ENCODE measurements around the gene AURKA.

Gene AURKA

GRCh38 chr20:56433880-56434255, 41.9 kb upstream of the AURKA start:
- TF ChIP-seq, protein P1, sequence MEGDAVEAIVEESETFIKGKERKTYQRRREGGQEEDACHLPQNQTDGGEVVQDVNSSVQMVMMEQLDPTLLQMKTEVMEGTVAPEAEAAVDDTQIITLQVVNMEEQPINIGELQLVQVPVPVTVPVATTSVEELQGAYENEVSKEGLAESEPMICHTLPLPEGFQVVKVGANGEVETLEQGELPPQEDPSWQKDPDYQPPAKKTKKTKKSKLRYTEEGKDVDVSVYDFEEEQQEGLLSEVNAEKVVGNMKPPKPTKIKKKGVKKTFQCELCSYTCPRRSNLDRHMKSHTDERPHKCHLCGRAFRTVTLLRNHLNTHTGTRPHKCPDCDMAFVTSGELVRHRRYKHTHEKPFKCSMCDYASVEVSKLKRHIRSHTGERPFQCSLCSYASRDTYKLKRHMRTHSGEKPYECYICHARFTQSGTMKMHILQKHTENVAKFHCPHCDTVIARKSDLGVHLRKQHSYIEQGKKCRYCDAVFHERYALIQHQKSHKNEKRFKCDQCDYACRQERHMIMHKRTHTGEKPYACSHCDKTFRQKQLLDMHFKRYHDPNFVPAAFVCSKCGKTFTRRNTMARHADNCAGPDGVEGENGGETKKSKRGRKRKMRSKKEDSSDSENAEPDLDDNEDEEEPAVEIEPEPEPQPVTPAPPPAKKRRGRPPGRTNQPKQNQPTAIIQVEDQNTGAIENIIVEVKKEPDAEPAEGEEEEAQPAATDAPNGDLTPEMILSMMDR (IDR thresholded peaks at IDR 0.05; ENCODE audit: insufficient read depth, low read length, missing control alignments) = no peak
- no peak overlapping the region for H3K4me3 ChIP-seq (ENCODE audit: low read depth, low read length)
- ChIA-PET POLR2A (interaction anchor here (1.2 kb wide), 1 partner anchor 22 kb away, joined by 4 read pairs; the partner anchor contains the start of gene CASS4), CTCF (interaction anchor here (1.0 to 1.5 kb wide), 3 partner anchors 13 to 30 kb away, joined by 3 read pairs; no protein-coding TSS in a partner anchor)
- no peak for DNase-seq (ENCODE audit: low read depth, low spot score)

DNA sequence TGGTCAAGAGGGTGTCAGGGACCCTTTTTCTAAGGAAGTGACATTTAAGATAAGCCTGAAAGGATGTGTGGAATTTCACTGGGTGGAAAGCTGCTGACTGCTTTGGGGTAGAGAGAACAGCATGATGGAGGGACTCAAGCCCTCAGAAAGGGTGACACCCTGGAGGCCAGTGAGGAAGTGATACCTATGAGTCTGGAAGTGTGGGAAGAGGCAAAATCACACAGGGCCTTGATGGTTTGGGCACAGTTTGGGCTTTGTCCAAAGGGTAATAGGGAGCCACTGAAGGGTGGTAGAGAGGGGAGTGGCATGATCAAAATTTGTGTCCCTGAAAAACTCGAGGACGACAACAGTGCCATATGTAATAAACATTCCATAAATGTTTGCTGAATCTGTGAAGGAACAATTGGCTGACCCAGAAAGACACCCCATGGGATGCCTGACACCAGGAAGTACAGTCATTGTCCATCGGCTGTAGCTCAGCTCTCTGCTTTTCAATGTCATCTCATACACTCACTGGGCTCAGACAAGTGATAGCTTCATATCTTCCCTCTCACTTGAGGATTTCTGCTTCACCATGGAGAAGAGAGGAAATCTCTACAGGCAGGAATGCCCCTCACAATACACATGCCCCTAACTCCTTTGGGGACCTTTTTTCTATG, 41.3 kb upstream of the AURKA start:
- ChIA-PET POLR2A (interaction anchor here (1.2 kb wide), 1 partner anchor 21 kb away, joined by 4 read pairs; the partner anchor contains the start of gene CASS4), CTCF (interaction anchor here (1.0 to 1.3 kb wide), 2 partner anchors 12 to 28 kb away, joined by 3 read pairs; no protein-coding TSS in a partner anchor)
- TF ChIP-seq, protein P1 (IDR thresholded peaks at IDR 0.05; ENCODE audit: insufficient read depth, low read length, missing control alignments) = no peak
- H3K4me3 ChIP-seq (ENCODE audit: low read depth, low read length) = no peak overlapping the region
- DNase-seq (ENCODE audit: low read depth, low spot score) = no peak

- TF ChIP-seq, protein P1 (IDR thresholded peaks at IDR 0.05; ENCODE audit: insufficient read depth, low read length, missing control alignments) = no peak
- ChIA-PET POLR2A (no interaction called here), CTCF (no interaction called here)
- no peak overlapping the region for H3K4me3 ChIP-seq (ENCODE audit: low read depth, low read length)
- DNase-seq (ENCODE audit: low read depth, low spot score) = no peak
Measured at GRCh38 chr20:56431471-56431870, 39.5 kb upstream of the AURKA start.

DNA sequence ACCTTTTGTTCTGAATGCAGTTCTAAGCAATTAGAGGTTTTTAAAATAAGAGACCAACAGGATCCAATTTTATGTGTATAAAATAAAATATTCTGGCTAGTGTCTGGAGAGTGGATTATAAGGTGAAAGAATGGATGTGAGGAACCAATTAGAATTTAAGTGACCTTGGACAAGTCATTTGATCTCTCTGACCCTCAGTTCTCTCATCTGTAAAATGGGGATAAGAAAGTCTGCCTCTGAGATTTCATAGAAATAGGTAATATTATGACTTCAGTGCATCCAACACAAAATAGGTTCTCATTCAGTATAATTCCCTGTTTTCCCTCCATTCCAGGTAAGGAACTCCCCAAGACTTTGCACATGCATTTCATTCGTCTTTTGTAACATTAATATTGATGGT, 38.9 kb upstream of the AURKA start:
- TF ChIP-seq, protein P1 (IDR thresholded peaks at IDR 0.05; ENCODE audit: insufficient read depth, low read length, missing control alignments) = no peak
- CTCF ChIA-PET = no interaction called here
- DNase-seq (ENCODE audit: low read depth, low spot score) = no peak
- POLR2A ChIA-PET = interaction anchor here (0.8 to 3.3 kb wide), 2 partner anchors 9 to 13 kb away, joined by 4 to 11 read pairs; no protein-coding TSS in a partner anchor
- no peak overlapping the region for H3K4me3 ChIP-seq (ENCODE audit: low read depth, low read length)

DNA sequence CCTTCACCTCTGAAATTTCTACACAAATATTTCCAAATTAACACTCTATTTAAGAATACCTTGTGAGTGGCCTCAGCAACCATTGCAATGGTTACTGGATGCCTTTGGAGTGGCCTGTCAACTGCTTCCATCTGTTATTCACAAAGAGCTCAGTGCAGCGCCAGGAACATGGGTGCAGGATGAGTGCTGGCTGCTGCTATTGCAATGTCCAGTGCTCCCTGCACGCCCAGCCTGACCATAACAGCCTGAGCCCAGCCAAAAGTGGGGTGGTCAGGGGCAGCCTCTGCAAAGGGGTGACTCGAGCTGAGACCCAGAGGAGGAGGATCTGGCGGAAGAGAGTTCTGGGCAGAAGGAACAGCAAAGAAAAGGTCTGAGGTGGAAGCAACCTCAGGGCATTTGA, 38.4 kb upstream of the AURKA start:
- ChIA-PET POLR2A (interaction anchor here (0.8 to 3.3 kb wide), 2 partner anchors 9 to 12 kb away, joined by 4 to 11 read pairs; no protein-coding TSS in a partner anchor), CTCF (no interaction called here)
- TF ChIP-seq, protein P1 (IDR thresholded peaks at IDR 0.05; ENCODE audit: insufficient read depth, low read length, missing control alignments) = no peak
- DNase-seq (ENCODE audit: low read depth, low spot score) = no peak
- no peak overlapping the region for H3K4me3 ChIP-seq (ENCODE audit: low read depth, low read length)

- TF ChIP-seq, protein P1 (IDR thresholded peaks at IDR 0.05; ENCODE audit: insufficient read depth, low read length, missing control alignments) = no peak
- POLR2A ChIA-PET = interaction anchor here (0.8 to 3.3 kb wide), 3 partner anchors 10 to 18 kb away, joined by 4 to 11 read pairs (median 6); partner anchors contain the start of gene CASS4
- no peak for DNase-seq (ENCODE audit: low read depth, low spot score)
- CTCF ChIA-PET = no interaction called here
- H3K4me3 ChIP-seq (ENCODE audit: low read depth, low read length) = no peak overlapping the region
Measured at GRCh38 chr20:56429941-56430340, 37.9 kb upstream of the AURKA start.
